Sigmoid colon (tissue), 4 donors: Measurements from ENCODE around the gene FRY.

Experiments
- CTCF ChIP-seq, 4 experiments: fragments of 450-650 bp in 3 of 4; fragments of 200-600 bp in 1 of 4; IDR thresholded peaks; one replicate each; pipeline ENCODE4 v1.5.1; 2016 to 2019; ENCODE audit warnings: antibody characterized with exemption in 4 of 4, mild to moderate bottlenecking in 3 of 4, moderate library complexity in 2 of 4
- POLR2A ChIP-seq, 2 donors: fragments of 450-650 bp; IDR thresholded peaks; one replicate each; pipeline ENCODE4 v1.6.1; 2016; ENCODE audit warnings: antibody characterized with exemption in 2 of 2, mild to moderate bottlenecking in 2 of 2, moderate library complexity in 2 of 2
- POLR2AphosphoS5 ChIP-seq, 4 donors: sonication (generic); formaldehyde crosslinking; IDR thresholded peaks; one replicate each; pipeline ENCODE4 v1.6.1; 2017; ENCODE audit warnings: antibody characterized with exemption in 4 of 4

GRCh38 chr13:32187651-32188050 lies 156.1 kb downstream of the FRY start:
- TF ChIP-seq CTCF (IDR thresholded peaks at IDR 0.05) (no peak), POLR2A (IDR thresholded peaks at IDR 0.05) (no peak), POLR2AphosphoS5 (IDR thresholded peaks at IDR 0.05) (no peak)
